GM18498 (cell line): ENCODE data around the gene DNAAF8.
A peak's percentile ranks its signal among the peaks of the same experiment; 100 is the strongest.

ENCODE experiments used
- ATAC-seq: cut with Tn5 transposase; IDR thresholded peaks from one replicate; pipeline ENCODE4 v1.9.1; 2021; ENCODE audit warnings: mild to moderate bottlenecking, moderate library complexity; ENCODE audit not compliant: unreplicated experiment

Gene DNAAF8

DNA sequence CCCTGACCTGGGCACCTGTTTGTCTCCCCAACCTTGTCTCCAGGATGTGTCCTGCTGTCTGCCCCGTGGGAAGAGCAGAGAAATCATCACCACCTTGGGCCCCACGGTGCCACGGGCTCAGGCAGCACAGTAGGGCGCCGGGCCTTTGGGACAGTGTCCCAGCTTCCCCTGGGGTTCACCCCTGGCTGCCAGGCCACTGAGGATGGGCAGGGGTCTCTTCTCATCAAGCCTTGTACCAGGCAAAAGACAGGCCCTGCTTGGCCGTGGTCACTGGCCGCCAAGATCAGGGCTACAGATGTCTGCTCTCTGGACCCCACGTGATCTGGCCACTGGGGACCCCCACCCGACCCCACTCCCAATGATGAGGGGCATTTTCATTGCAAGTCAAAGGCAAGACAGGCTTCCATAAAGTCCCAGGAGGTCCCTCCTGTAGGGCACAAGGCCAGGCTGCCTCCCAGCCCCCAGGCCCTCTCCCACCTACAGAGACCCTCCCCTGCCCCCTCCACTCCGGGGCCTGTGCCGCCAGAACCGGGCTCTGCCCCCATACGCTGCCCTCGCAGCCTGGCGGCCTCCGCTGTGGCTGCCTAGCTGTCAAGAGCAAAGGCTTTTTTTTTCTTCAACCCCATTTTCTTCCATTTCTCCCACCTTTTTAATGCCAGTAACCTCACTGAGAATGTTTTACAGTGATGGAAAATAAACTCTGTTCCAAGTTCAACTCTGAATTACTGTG is 14.5 kb downstream of the DNAAF8 start:
- no peak for ATAC-seq

DNA sequence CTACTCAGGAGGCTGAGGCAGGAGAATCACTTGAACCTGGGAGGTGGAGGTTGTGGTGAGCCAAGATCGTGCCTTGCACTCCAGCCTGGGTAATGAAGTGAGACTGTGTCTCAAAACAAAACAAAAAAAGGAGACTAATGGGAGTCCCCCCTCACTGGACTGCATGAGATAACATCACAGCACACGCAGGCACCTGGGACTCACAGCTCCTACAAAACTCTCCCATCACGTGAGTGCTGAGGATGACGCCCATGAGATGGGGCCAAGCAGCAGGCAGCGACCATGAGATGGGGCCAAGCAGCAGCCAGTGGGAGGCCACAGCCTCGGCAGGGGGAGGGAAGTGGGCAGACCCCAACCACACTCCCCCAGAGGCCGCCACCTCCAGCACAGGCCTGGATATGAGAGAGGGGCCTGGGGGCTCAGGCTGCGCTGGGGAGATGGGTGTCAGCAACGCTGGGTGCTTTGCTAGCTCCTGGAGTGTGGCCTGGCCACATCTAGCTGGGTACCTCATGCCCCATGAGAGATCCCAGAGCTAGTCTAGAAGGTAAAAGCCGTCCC is 15.4 kb downstream of the DNAAF8 start:
- ATAC-seq = no peak

DNA sequence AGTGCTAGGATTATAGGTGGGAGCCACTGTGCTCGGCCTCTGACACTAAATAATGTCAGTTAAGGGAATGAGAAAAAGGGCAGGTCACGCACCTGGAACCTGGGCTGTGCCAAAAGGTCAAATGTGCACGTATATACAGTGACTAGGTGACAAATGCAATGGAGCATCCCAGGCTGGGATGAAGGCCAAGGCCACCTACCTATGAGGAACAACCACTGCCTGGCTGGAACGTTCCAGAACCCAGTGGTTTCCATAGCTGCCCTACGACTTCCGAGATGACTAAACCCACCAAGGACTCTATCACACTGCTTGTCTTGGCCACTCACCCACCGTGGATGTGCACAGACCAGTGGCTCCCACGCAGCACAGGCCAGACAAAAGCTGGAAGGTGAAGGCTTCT is 16.6 kb downstream of the DNAAF8 start:
- no peak for ATAC-seq

DNA sequence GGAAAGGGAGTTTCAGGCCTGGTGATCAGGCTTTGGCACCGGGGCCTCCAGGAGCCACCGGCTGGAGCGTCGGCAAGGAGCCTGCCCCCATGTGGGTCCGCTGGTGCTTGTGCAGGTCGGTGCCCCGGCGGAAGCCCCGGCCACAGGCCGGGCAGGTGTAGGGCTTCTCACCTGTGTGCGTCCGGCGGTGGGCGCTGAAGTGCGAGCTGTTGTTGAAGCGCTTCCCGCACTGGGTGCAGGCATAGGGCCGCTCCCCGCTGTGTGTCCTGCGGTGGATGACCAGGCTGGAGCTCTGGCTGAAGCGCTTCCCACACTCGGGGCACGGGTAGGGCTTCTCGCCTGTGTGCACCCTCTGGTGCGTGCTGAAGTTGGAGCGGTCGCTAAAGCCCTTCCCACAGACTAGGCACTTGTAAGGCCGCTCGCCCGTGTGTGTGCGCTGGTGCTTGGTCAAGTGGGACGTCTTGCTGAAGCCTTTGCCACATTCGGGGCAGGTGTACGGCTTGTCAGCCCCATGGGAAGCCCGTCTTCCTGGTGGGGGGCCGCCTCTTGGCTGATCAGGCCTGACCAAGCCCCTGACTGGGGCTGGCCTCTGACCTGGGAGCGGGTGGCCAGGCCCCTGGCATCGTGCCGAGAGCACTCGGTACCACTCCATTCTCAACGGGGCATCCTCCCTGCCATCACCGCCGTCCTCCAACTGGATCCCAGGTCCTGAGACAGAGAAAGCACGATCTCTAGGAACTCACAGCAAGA is 18.2 kb downstream of the DNAAF8 start:
- ATAC-seq = no peak

DNA sequence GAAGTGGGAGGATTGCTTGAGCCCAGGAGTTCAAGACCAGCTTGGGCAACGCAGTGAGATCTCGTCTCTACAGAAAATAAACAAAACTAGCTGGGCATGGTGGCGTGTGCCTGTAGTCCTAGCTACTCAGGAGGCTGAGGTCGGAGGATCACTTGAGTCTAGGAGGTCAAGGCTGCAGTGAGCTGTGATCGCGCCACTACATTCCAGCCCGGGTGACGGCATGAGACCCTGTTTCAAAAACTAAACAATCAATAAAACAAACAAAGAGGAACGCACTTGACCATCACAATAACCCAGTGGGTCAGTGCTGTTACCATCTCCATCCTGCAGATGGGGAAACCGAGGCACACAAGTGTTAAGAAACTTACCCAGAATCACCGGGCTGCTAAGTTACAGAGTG is 18.9 kb downstream of the DNAAF8 start:
- ATAC-seq = no peak

DNA sequence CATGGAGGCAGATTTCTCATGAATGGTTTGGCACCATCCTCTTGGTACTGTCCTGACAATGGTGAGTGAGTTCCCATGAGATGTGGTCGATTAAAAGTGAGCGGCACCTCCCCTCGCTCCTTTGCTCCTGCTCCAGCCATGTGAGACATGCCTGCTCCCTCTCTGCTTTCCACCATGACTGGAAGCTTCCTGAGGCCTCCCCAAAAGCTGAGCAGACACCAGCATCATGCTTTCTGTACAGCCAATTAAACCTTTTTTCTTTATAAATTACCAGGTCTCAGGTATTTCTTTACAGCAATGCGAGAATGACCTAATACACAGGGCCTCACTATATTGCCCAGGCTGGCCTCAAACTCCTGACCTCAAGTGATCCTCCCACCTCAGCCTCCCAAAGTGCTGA is 20.5 kb downstream of the DNAAF8 start:
- ATAC-seq = no peak

DNA sequence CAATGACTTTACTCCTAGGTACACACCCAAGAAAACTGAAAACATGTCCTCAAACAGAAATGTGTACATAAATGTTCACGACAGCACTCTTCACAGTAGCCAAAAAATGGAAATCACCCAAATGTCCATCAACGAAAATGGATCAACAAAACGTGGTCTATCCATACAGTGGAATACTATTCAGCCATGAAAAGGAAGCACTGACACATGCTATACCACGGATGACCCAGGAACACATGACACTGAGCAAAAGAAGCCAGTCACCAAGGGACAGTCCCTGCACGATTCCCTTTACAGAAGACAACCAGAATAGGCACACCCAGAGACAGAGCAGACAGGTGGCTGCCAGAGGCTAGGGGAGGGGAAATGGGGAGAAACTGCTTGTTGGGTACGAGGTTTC is 21.4 kb downstream of the DNAAF8 start:
- no peak for ATAC-seq

DNA sequence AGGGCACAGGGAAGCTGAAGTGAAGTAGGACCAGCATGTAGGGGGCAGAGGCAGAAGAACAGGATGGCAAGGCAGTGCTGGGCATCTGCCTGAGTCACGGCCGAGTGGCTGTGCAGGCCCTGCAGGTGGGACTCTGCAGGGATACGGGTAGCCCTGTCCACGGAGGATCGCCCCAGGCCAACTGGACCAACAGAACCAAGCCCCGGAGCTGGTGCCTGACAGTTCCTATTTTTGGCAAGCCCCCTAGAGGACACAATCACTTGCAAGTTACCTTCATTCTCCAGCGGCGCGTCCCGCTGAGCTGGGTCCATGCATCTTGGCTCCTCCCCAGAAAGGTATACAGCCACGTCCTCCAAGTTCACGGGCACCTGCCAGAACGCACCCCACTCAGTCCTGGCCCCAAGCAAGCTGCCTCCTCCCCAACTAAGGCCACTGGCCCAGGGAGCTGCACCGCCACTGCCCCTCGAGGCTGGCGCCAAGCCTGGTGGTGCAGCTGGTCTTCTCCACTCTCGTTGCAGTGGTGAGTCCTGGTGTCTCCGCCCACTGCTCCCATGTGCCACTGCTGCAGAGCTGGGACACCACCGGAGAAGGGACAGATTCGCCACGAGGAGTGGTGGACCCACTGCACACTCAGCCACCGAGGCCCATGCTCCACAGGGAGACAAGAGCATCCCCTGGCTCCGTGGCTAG is 26.0 kb downstream of the DNAAF8 start:
- ATAC-seq = no peak

DNA sequence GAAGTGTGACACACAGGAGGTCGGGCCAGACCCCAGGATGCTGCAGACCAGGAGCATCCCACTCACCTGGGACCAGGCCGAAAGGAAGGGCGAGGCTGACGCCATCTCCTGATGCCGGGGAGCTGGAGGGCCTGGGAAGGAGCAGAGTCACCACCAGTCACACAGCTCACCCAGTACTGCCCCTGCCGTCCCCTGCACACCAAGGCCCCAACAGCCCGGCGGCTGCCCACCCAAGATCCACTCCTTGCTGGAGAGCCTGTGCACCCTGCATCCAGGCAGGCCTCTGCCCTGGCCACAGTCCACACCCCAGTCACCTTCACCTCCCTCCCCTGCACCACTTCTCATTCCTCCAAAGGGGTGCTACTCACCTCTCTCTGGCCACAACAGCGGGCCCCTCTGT is 27.9 kb downstream of the DNAAF8 start:
- ATAC-seq = no peak

DNA sequence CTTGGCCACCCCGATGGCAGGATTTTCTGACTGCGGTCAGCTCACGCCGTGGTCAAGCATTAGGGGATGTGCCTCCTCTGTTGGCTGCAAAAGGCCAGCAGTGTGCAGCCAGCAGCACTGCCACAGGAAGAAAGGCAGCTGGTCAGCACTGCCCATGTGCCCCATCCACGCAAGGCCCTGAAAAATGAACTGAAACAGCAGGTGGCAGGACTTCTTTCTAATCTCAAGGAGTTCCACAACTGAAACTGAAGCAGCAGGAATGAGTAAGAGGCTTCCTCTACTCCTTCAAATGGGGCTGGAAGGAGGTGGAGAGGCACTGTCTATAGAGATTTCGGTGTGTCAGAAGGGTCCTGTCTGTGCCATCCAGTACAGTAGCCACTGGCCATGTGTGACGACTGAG is 29.5 kb downstream of the DNAAF8 start:
- ATAC-seq = no peak

DNA sequence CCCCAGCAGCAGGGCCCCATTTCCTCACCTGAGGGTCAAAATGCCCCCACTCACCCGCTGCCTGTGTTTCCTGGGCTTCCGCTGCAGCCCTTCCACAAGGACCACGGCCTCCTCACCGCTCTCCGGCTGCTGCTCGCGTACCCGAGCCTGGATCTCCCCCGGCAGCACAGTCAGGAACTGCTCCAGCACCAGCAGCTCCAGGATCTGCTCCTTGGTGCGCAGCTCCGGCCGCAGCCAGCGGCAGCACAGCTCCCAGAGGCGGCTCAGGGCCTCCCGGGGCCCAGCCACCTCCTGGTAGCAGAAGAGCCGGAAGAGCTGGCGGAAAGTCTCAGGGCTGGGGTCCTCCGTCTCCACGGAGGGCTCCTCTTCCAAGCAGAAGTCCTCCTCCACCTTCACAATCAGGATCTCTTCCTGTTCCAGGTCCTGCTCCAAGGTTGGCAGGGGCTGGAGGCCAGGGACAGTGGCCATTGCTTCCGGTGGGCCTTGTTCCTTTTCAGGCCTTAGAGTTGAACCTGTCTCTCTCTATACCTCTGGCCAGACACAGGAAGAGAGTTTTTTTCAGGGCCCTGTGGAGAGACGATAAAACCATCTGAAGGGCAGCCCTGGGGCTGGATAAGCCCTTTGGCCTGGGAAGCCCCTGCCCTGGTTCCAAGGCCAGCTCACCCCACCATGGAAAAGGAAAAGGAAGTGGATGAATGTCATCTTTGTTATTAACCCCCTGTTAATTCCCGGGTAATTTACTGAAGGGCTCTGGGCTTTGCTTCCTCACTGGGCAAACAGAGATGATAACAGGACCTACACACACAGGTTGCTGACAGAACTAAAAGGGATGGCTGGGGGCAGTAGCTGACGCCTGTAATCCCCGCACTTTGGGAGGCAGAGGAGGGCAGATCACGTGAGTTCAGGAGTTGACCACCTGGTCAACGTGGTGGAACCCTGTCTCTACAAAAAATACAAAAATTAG is 31.5 kb downstream of the DNAAF8 start:
- ATAC-seq = no peak

DNA sequence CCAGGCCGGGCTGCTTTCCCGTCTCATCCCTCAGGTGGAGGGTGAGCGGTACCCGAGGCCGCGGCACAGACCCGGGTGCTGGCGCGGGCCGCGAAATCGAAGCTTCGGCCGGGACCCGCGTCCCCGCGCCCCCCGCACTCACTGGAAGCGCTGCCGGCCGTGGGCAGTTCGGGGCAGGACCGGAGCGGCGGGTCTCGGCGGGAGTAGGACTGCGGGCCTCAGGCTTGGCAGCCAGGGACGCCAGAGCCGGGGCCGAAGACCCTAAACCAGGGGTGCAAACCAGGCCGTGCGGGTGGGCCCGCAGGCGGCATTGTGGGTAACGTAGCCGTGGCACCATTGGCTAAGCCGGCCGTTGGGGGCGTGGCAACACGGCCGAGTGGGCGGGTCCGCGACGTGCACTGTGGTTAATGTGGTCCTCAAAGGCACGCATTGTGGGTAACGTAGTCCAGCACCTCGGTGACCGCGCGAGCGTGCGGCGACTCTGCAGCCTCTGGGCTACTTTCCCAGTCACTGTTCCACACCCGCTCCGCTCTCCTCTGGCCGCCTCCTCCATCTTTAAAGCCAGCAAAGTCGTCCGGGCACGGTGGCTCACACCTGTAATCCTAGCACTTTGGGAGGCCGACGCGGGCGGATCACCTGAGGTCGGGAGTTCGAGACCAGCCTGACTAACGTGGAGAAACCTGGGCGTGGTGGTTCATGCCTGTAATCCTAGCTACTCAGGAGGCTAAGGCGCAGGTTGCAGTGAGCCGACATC is 32.7 kb downstream of the DNAAF8 start, which contains the start of gene ZNF500:
Gene ZNF500, minus strand, starts transcription at position 288 of the 754 bp plus-strand sequence. CDS start 1,184 bp downstream, outside the sequence.
- ATAC-seq = peak; percentile 87

DNA sequence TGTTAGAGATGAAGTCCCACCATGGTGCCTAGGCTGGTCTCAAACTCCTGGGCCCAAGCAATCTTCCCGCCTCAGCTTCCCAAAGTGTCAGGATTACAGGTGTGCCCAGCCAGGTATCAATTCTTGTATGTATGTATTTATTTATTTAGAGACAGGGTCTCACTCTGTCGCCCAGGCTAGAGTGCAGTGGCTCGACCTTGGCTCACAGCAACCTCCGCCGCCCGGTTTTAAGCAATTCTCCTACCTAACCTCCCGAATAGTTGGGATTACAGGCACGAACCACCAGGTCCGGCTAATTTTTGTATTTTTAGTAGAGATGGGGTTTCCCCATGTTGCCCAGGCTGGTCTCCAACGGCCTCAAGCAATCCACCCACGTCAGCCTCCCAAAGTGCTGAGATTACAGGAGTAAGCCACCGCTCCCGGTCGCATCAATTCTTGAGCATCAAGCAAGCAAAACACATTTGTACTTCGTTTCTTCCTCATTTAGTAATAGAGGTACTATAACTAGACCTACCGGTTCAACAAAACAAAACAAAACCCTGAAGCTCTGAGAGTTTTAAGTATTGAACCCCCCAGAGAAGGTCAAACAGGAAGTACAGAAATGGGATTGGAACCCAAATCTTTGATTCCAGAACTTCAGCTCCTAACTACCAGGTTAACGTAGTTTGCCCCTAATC is 33.7 kb downstream of the DNAAF8 start:
- ATAC-seq = peak; percentile 5

DNA sequence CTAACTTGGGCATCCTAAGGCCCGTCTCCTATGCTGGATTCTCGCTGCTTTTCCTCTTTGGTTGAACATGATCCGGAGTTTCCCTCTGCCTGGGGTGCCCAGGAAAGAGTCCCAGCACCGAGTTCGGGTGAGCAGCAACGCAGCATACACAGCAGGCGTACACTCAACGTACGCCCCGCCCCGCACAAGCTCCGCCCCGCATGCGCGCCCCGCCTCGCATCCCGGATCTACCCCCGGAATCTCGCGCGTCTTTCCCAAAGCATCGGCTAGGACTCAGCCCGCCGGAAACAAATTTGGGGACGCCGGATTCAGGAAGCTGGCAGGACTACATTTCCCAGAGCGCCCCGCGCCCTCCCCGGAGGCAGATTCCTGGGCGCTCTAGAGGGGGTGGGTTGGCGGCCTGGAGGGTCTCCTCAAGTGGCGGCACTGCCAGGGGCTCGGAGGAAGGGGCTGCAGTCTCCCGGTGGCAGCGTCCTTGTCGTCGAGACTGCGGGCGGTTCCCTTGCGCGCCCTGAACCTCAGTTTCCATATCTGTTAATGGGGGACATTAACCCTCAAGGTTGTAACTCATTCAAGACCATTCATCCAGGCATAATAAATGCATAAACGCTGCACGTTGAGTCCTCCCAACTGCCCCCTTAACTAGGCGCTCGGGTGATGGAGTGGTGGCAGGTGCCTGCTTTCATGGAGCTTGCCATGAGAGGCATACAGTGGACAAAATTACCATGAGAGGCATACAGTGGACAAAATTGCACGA is 34.4 kb downstream of the DNAAF8 start:
- ATAC-seq = peak; percentile 59

DNA sequence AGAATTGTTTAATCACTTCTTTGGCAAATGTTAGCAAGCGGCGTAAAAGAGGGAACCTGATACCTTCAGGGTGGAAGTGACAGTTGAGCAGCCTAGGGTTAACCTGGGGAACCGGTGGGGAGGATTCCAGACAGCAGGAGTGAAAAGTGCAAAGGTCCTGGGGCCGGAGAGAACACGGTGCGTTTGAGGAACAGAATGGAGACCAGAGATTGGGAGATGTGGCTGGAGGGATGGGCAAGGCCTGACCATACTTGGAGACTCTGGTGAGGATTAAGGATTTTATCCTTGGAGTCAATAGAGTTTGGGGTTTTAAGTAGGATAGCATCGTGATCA is 34.9 kb downstream of the DNAAF8 start:
- no peak for ATAC-seq

DNA sequence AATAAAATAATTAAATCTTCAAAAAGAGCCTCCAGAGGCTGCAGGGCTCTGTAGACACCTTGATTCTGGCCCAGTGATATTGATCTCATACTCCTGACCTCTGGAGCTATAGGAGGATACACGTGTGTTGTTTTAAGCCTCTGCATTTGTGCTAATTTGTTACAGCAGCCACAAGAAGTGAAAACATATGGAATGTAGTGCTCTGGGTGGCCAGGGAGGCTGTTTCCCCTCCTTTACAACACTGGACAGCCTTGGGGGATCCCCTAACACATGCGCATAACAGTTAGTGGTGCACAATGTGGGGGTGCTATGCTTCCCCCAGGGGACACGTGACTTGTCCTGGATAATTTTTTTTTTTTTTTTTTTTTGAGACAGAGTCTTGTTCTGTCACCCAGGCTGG is 37.3 kb downstream of the DNAAF8 start:
- ATAC-seq = no peak

DNA sequence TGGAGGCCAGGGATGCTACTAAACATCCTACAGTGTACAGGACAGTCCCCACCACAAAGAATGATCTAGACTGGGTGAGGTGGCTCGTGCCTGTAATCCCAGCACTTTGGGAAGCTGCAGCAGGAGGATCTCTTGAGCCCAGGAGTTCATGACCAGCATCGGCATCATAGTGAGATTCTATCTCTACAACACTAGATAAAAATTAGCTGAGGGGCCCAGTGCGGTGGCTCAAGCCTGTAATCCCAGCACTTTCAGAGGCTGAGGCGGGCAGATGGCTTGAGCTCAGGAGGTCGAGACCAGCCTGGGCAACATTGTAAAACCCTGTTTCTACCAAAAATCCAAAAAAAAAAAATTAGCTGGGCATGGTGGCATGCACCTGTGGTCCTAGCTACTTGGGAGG is 38.0 kb downstream of the DNAAF8 start:
- ATAC-seq = no peak

DNA sequence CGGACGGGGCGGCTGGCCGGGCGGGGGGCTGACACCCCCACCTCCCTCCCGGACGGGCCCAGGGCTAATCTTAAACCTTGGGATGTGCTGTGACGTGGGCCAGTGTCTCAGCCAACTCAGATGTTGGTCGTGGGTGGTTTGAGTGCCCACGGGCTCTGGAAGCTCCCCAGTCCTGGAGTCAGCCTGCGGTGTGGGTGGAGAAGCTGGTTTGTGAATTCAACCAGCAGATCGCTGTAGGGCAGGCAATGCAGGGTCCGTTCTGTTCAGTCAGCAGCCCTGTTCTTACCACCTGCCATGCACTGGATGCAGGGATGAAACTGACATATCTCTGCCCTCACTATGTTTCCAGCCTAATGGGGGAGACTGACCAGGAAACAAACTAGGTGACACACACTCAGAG is 40.7 kb downstream of the DNAAF8 start:
- ATAC-seq = no peak
